ENCODE measurements around the gene SPECC1.
"Not testable (repeated sequence)": the region's sequence is repeated elsewhere in the genome, so short reads cannot be mapped to it uniquely, and the experiment has no call there.

SPECC1 gene

DNA sequence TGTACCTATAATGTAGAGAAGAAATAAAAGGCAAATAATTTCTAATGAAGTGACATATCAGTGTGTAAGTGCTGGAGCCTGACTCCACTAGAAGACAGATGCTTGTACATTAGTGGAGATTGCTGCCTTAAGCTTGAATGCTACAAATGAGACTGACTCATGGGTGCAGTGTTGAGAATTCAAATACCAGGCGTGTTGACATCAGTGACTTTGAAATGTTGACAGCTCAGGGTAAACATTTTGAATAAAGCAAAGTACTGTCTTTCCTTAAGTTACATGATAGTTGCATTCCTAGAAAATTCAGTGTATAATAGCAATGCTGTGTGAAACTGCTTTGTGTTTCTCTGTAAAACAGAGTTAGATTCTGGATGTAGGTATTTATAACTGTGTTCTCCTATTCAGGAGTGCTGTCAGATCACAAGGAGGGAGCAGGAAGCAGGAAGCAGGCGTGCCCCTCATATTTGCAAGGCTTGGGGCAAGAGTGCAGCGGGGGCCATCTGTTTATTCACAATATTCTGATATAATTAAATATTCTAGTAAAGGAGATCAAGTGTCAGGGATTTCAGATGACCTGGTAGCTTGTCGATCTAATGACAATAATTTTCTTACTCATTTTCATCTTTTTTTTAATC is 119.0 kb downstream of the SPECC1 start:
- DNase-seq (ENCODE audit: low spot score) = no peak

DNA sequence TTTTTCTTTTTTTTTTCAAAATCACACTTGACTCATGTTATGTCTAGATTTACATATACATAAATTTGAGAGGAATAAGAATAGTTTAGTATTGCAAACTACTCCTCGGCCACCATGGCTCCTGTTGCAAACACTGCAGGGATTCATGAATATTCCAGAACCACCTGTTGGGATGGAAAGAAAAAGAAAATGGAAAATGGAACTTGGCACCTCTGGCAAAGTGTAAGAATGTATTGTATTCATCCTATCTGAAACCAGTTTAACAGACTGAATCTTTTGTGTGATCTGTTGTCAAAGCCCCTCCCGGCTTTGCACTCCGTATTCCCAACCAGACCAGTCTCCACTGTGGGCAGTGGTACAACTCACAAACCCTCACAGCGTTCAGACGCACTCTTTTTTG is 124.4 kb downstream of the SPECC1 start:
- peak; percentile 36 for DNase-seq (ENCODE audit: low spot score)

- peak; percentile 21 for DNase-seq (ENCODE audit: low spot score)
Observed at GRCh38 chr17:20141198-20141972, 132.2 kb downstream of the SPECC1 start.

GRCh38 chr17:20142268-20142667 is 133.1 kb downstream of the SPECC1 start:
- DNase-seq (ENCODE audit: low spot score) = no peak

- no peak for DNase-seq (ENCODE audit: low spot score)
Observed at GRCh38 chr17:20143740-20144139, 134.6 kb downstream of the SPECC1 start.

DNA sequence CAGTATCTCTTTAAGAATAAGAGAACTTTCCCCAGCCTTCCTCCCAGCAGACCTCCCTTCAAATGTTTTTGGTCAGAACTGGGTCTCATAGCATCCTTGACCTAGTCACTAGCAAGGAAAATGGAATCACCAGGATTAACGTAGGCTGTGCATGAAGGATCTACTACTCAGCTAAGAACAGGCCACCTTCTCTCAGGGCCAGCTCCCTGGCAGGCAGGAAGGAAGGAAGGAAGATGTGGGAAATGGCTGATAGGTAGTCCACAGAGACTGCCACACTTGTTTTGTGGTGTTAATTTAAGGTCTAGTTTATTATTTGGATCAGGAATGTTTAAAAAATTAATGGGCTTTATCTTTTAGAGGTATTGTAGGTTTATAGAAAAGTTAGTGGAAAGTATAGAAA is 136.4 kb downstream of the SPECC1 start:
- no peak for DNase-seq (ENCODE audit: low spot score)

DNA sequence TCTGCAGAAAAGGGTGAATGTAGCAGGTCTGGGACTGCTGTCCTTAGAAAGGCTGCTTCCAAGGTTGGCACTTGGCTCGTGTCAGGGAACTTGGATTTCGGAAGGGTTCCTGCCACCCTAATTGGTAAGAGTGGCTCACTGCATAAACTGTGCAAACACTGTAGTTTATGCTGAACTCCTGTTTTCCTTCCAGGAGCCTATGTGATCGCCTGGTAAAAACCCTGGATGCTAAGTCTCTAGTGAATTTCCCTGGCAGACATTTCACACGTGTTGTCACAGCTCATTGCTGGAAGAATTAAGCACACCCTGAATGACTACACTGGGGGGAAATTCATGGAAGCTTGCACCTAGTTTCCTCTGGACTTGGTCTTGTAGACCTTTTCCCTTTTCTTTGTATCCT is 140.1 kb downstream of the SPECC1 start:
- DNase-seq (ENCODE audit: low spot score) = no peak

DNA sequence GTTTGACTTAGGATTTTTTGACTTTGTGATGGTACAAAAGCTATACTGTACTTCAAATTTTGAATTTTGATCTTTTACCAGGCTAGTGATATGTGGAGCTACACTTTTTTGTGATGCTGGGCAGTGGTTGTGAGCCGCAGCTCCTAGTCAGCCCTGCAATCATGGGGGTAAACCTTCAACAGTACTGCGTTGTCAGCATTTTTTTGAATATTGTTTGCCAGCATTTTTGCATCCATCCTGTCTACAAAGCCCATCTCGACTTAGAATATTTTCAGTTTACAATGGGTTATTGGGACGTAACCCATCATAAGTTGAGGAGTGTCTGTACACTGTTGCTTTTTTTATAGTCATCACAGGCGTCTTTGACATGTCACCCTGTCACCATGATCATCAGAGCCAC is 142.0 kb downstream of the SPECC1 start:
- no peak for DNase-seq (ENCODE audit: low spot score)

GRCh38 chr17:20153231-20153630 is 144.1 kb downstream of the SPECC1 start:
- DNase-seq (ENCODE audit: low spot score) = no peak

DNA sequence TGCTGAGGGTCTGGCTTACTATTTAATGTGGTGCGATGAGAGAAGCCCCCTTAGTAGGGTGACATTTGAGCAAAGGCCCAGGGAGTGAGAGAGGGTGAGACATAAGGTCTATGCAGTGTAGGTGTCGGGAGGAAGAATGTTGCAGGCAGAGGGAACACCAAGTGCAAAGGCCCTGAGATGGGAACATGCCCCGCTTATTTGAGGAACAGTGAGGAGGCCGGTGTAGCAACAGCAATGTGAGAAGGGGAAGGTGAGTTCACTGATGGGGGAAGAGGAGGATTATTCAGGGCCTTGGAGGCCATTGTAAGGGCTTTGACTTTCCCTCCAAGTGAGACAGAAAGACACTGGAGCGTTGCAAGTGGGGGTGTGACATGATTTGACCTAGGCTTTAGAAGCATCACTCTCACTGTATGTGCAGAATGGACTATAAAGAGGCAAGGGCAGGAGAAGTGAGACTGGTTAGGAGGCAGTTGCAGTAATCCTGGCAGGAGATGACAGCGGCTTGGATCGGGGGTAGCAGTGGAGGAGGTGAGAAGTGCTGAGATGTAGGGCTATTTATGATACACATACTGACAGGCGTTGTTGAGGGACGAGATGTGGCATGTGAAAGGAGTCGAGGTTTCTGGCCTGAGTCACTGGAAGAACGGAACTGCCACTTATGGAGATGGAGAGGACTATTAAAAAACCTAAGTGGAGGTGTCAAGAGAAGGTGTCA is 145.3 kb downstream of the SPECC1 start:
- DNase-seq (ENCODE audit: low spot score) = no peak

DNA sequence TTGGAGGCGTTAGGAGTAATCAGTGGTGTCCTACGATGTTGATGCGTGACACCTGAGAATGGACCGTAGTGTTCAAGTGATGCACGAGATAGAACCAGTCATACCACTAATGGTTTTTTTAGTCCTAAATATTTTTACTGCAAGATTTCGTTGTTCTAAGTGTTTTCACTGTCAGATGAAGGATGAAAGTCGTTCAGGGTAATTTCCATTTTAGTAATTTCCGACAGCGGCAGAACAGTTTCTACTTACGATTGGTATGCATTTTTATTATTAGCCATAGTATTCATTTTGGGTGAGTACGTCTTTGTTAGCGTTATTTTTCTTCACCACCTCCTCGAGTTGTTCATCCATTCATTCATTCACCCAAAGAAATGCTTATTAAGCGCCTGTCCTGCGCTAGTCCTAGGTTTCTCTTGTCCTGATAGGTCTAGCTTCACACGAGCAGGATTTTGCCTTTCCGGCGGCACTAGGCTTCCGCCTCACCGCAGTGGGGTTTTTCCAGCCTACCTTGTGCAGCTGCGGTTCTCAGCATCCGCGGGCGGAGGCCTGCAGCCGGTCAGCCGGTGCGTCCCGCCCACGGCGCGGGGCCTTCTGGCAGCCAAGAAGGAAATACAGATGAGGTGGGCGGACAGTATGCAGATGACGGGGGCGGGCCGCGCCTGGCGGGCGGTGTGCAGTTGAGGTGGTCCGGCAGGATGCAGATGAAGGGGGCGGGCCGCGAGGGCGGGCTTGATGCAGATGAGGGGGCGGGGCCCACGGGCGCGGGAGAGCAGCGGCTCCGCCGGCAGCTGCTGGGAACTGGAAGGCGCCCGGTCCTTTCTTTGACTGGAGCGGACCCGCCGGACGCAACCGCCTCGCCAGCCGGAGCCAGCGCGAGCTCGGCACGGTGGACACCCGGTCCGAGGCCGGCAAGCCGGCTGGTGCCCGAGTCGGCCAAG is 146.4 kb downstream of the SPECC1 start:
- peak; percentile 99 for DNase-seq (ENCODE audit: low spot score)

DNA sequence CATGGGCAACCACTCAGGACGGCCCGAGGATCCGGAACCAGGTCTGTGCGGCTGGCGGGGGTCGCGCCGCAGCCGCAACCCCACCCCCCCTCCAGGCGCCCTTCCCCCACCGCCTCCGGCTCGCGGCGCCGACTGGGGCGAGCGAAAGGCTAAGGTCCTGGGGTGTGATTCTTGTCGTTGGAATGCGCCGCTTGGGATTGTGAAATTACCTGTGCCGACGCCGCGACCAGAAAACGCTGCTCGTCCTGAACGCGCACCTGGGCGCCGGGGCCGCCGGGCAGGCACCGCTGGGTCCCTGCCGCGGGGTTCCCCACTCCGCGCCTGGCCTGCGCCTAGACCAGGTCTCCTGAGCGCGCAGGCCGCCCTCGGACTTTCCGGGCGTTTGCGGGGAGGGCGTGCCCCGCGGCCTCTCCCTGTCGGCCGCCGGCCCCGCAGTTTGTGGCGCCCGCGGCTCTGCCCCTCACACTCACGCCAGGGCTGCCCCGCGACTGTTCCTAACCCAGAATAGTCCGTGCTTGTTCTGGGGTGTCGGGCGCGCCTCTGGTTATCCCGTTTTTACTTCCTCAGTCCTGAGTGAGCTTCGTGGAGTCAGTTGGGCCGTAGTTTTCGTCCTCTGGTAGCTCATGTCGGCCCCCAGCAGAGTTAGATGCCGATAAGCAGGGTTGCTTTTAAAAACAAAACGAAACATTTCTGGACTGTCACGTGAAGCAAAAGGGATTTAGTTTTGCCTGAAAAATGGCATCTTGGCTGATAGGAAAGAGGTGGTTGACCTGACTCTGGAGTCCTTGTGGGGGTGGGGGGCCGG is 147.2 kb downstream of the SPECC1 start:
- DNase-seq (ENCODE audit: low spot score) = peak; percentile 72

GRCh38 chr17:20157001-20157310 is 147.8 kb downstream of the SPECC1 start:
- no peak for DNase-seq (ENCODE audit: low spot score)

- DNase-seq (ENCODE audit: low spot score) = no peak
Observed at GRCh38 chr17:20158580-20158979, 149.4 kb downstream of the SPECC1 start.

DNA sequence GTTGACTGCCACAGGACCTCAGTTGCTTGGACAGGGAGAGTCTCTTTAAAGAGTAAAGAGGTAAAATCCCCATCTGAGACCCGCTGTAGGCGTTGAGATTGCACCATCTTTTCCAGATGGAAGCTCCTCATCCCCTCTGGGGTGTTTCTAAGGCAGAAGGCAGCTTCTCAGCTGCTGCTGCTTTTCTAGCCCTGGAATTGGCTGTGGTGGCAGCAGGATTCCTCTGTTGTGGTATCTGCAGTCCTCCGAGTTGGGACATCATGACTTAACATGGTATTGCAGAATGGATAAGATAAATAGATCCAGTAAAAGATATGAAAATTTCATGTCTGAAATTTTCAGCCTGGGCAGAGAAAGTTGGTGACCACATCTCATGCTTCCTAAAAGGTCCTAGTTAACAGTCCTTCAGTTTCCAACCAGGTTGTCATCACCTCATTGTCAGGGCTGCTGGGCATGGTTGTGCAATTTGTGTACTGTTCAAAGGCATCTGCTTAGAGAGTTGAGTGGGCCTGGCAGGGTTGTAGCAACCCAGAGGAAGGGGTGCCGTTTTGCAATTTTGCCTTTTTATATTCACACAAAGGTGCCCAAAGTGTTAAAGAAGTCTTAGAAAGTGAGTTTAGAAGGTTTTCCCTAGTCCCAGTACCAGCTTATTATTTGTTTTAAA is 150.4 kb downstream of the SPECC1 start:
- no peak for DNase-seq (ENCODE audit: low spot score)

GRCh38 chr17:20165516-20165915 is 156.4 kb downstream of the SPECC1 start:
- not testable (repeated sequence) for DNase-seq (ENCODE audit: low spot score)

DNA sequence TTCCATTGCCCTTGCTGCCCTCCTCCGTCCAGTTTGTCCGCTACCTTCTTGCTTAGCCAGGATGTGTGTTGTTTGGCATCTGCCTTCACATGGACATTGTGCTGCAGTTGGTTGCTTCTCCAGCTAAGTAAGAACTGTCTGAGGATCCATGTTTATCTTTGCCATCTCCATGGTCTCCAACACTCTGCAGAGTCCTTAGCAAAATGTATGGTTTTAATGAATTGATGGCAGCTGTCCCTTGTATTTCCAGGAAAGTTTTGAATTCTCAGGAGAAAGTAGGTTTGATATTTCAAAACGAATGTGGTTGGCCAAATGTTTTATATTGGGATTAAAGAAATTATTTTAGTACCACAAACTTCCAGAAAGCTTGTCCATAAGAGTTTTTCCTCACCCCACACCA is 160.9 kb downstream of the SPECC1 start:
- DNase-seq (ENCODE audit: low spot score) = no peak

DNA sequence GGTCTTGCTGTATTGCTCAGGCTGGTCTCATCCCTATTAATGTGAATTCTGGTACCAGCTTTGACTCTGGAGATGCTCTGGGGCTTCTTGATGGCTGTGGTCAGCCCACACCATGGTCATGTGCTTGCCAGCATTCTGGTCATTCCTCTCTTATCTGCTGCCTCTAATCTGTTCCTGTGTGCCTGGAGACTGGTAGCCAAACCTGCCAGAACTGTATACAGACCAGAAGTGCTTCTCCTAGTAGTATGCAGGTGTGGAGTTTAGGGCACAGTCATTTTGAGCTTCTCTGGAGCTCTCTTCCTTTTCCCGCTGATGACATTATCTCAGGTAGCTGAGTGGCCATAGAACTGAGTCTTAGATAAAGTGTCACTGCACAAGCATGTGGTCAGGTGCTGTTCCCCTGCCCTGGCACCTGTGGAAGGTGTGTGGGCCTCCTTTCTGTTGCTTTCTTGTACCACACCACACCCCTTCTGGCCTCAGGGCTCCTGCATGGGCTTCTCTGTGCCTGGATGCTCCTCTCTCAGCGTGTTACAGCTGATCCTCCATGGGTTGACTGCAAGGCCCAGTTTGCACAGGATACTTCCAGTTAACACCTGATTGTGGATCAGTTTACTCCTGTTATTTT is 162.7 kb downstream of the SPECC1 start:
- no peak for DNase-seq (ENCODE audit: low spot score)

GRCh38 chr17:20172376-20172775 is 163.2 kb downstream of the SPECC1 start:
- peak; percentile 44 for DNase-seq (ENCODE audit: low spot score)

DNA sequence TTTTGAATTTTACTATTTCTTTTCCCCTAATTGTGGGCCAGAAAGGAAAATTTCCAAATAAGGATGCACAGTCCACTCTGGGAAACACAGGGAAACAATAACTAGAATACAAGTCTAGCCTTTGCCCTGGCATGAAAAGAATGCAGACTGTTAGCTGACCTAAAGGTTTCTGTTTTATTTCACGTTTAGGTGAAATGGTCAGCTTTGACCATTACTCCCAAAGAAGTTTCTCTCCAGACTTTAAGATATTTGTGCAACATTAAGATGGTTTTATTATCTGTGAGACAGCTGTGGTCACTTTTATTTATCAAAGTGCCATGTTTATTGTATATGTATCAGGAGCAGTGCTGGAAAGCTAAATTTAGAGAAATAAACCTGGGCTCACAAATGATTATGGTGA is 163.9 kb downstream of the SPECC1 start:
- no peak for DNase-seq (ENCODE audit: low spot score)

Measured in iPS-NIHi11 (cell line).